Transverse colon (tissue), 4 donors: ENCODE data around the gene MMP12.

Experiments
- POLR2AphosphoS5 ChIP-seq, 3 donors: sonication (generic); formaldehyde crosslinking; IDR thresholded peaks; one replicate each; pipeline ENCODE4 v1.6.1; 2016; ENCODE audit warnings: antibody characterized with exemption in 3 of 3
- TF ChIP-seq, protein P1 (sequence below), 5 experiments: fragments of 200-600 bp in 3 of 5; fragments of 450-650 bp in 2 of 5; sonication (generic) in 3 of 5; IDR thresholded peaks; 1 replicate in 2 of 5; 2 replicates in 3 of 5; pipeline ENCODE4 v1.5.1; 2016 to 2017; ENCODE audit warnings: antibody characterized with exemption in 5 of 5, inconsistent platforms in 3 of 5, mild to moderate bottlenecking in 2 of 5, moderate library complexity in 1 of 5

GRCh38 chr11:102921587-102922220 lies 46.9 kb upstream of the MMP12 start:
- TF ChIP-seq, protein P1, sequence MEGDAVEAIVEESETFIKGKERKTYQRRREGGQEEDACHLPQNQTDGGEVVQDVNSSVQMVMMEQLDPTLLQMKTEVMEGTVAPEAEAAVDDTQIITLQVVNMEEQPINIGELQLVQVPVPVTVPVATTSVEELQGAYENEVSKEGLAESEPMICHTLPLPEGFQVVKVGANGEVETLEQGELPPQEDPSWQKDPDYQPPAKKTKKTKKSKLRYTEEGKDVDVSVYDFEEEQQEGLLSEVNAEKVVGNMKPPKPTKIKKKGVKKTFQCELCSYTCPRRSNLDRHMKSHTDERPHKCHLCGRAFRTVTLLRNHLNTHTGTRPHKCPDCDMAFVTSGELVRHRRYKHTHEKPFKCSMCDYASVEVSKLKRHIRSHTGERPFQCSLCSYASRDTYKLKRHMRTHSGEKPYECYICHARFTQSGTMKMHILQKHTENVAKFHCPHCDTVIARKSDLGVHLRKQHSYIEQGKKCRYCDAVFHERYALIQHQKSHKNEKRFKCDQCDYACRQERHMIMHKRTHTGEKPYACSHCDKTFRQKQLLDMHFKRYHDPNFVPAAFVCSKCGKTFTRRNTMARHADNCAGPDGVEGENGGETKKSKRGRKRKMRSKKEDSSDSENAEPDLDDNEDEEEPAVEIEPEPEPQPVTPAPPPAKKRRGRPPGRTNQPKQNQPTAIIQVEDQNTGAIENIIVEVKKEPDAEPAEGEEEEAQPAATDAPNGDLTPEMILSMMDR (IDR thresholded peaks at IDR 0.05) = no peak
- TF ChIP-seq POLR2AphosphoS5 (IDR thresholded peaks at IDR 0.05) = no peak
